Nephron (organoid): ENCODE measurements around the gene C11orf52.

ENCODE experiments used
- H3K27ac Mint-ChIP-seq, 3 experiments: 2 replicates each; pipeline ENCODE4 v1.8.0; 2020; ENCODE audit warnings: mixed read lengths in 3 of 3, mild to moderate bottlenecking in 2 of 3, moderate library complexity in 1 of 3
- H3K27me3 Mint-ChIP-seq: 2 replicates; pipeline ENCODE4 v1.8.0; 2021; ENCODE audit warnings: low read depth, mild to moderate bottlenecking, moderate library complexity, mixed read lengths
- H3K36me3 Mint-ChIP-seq: 2 replicates; pipeline ENCODE4 v1.8.0; 2020; ENCODE audit warnings: low read depth, mixed read lengths
- H3K4me1 Mint-ChIP-seq: 2 replicates; pipeline ENCODE4 v1.8.0; 2020; ENCODE audit warnings: mixed read lengths
- H3K4me3 Mint-ChIP-seq, 3 experiments: 2 replicates each; pipeline ENCODE4 v1.8.0; 2020; ENCODE audit warnings: mild to moderate bottlenecking in 3 of 3, mixed read lengths in 3 of 3, moderate library complexity in 2 of 3
- H3K9me3 Mint-ChIP-seq: 2 replicates; pipeline ENCODE4 v1.8.0; 2020; ENCODE audit warnings: mixed read lengths
- CTCF ChIP-seq, 3 experiments: fragments of 200-600 bp; sonication (generic); IDR thresholded peaks; one replicate each; pipeline ENCODE4 v1.5.0; 2021; ENCODE audit warnings: antibody characterized with exemption in 3 of 3; ENCODE audit not compliant: unreplicated experiment in 3 of 3

Gene C11orf52

GRCh38 chr11:111916768-111917167 lies 1.9 kb upstream of the C11orf52 start:
- H3K36me3 Mint-ChIP-seq = no peaks in the 10 kb centered on the region
- no peaks in the 10 kb centered on the region for H3K9me3 Mint-ChIP-seq
- peaks cover 50% of the 10 kb centered on the region for H3K4me1 Mint-ChIP-seq
- H3K27ac Mint-ChIP-seq = peak overlapping the region; percentile 47 to 87 (median 64)
- no peak for TF ChIP-seq CTCF (IDR thresholded peaks at IDR 0.05; ENCODE audit: unreplicated experiment in 3 of 3)
- no peak overlapping the region for H3K4me3 Mint-ChIP-seq
- H3K27me3 Mint-ChIP-seq = peaks cover 3% of the 10 kb centered on the region

GRCh38 chr11:111917312-111917711 lies 1.4 kb upstream of the C11orf52 start:
- Mint-ChIP-seq H3K9me3 (no peaks in the 10 kb centered on the region), H3K36me3 (no peaks in the 10 kb centered on the region), H3K4me1 (peaks cover 45% of the 10 kb centered on the region), H3K27me3 (peaks cover 3% of the 10 kb centered on the region), H3K27ac (peak overlapping the region; percentile 14 to 87 (median 64)), H3K4me3 (no peak overlapping the region)
- TF ChIP-seq CTCF (IDR thresholded peaks at IDR 0.05; ENCODE audit: unreplicated experiment in 3 of 3) = no peak

GRCh38 chr11:111917788-111918187 lies 925 bp upstream of the C11orf52 start:
- peaks cover 3% of the 10 kb centered on the region for H3K27me3 Mint-ChIP-seq
- no peak overlapping the region for H3K4me3 Mint-ChIP-seq
- H3K36me3 Mint-ChIP-seq = no peaks in the 10 kb centered on the region
- peaks cover 47% of the 10 kb centered on the region for H3K4me1 Mint-ChIP-seq
- no peaks in the 10 kb centered on the region for H3K9me3 Mint-ChIP-seq
- no peak for TF ChIP-seq CTCF (IDR thresholded peaks at IDR 0.05; ENCODE audit: unreplicated experiment in 3 of 3)
- peak overlapping the region; percentile 86 to 96 (median 94) for H3K27ac Mint-ChIP-seq

- Mint-ChIP-seq H3K27me3 (peaks cover 3% of the 10 kb centered on the region), H3K4me3 (no peak overlapping the region), H3K36me3 (no peaks in the 10 kb centered on the region), H3K4me1 (peaks cover 62% of the 10 kb centered on the region), H3K27ac (peak overlapping the region in 2 of 3 experiments; percentile 13 to 65), H3K9me3 (no peaks in the 10 kb centered on the region)
- TF ChIP-seq CTCF (IDR thresholded peaks at IDR 0.05; ENCODE audit: unreplicated experiment in 3 of 3) = no peak
Observed at GRCh38 chr11:111920908-111921307, 2.2 kb downstream of the C11orf52 start.

- Mint-ChIP-seq H3K36me3 (no peaks in the 10 kb centered on the region), H3K27ac (peak overlapping the region in 2 of 3 experiments; percentile 21 to 54), H3K4me1 (peaks cover 66% of the 10 kb centered on the region), H3K27me3 (no peaks in the 10 kb centered on the region), H3K4me3 (no peak overlapping the region), H3K9me3 (no peaks in the 10 kb centered on the region)
- TF ChIP-seq CTCF (IDR thresholded peaks at IDR 0.05; ENCODE audit: unreplicated experiment in 3 of 3) = no peak
Observed at GRCh38 chr11:111921541-111922230, 3.0 kb downstream of the C11orf52 start.

- peak overlapping the region; percentile 96 to 99 (median 97) for H3K27ac Mint-ChIP-seq
- H3K4me3 Mint-ChIP-seq = peak overlapping the region; percentile 15 to 64 (median 52)
- no peaks in the 10 kb centered on the region for H3K9me3 Mint-ChIP-seq
- H3K4me1 Mint-ChIP-seq = peaks cover 64% of the 10 kb centered on the region
- no peak for TF ChIP-seq CTCF (IDR thresholded peaks at IDR 0.05; ENCODE audit: unreplicated experiment in 3 of 3)
- no peaks in the 10 kb centered on the region for H3K36me3 Mint-ChIP-seq
- H3K27me3 Mint-ChIP-seq = no peaks in the 10 kb centered on the region
Observed at GRCh38 chr11:111922803-111923202, 4.1 kb downstream of the C11orf52 start.
